HL-60 (cell line): ENCODE data around the gene IGFN1.

Experiments used
- GABPA ChIP-seq: IDR thresholded peaks from 2 replicates; pipeline ENCODE4 v1.6.1; 2012; ENCODE audit warnings: low read depth
- POLR2AphosphoS5 ChIP-seq: IDR thresholded peaks from 2 replicates; pipeline ENCODE4 v1.6.1; 2012; ENCODE audit warnings: low read depth
- SPI1 ChIP-seq: IDR thresholded peaks from 2 replicates; pipeline ENCODE4 v1.6.1; 2012; ENCODE audit warnings: low read depth, mild to moderate bottlenecking, borderline replicate concordance
- TF ChIP-seq, protein P1 (sequence below): IDR thresholded peaks from one replicate; pipeline ENCODE4 v1.5.1; 2011; ENCODE audit warnings: low read length, control low read depth, inconsistent platforms; ENCODE audit not compliant: insufficient read depth

DNA sequence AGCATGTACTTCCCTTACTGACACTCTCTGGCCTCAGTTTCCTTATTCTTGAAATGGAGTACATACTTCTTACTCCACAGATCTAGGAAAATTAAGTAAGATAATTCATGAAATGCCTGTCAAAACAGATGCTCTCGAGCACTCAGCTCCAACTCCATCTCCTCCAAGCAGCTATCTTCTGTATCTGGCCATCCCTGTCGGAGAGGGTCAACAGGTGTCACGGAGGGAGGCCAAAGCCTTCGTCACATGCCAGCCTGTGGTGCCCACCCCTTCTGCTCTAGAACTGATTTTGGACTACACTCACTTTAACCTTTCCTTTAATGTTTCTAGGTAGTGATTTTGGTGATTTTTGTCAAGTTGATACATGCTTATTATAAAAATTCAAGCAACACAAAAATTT, 73.9 kb downstream of the IGFN1 start:
- TF ChIP-seq POLR2AphosphoS5 (no peak), GABPA (no peak), SPI1 (no peak)
- TF ChIP-seq, protein P1, sequence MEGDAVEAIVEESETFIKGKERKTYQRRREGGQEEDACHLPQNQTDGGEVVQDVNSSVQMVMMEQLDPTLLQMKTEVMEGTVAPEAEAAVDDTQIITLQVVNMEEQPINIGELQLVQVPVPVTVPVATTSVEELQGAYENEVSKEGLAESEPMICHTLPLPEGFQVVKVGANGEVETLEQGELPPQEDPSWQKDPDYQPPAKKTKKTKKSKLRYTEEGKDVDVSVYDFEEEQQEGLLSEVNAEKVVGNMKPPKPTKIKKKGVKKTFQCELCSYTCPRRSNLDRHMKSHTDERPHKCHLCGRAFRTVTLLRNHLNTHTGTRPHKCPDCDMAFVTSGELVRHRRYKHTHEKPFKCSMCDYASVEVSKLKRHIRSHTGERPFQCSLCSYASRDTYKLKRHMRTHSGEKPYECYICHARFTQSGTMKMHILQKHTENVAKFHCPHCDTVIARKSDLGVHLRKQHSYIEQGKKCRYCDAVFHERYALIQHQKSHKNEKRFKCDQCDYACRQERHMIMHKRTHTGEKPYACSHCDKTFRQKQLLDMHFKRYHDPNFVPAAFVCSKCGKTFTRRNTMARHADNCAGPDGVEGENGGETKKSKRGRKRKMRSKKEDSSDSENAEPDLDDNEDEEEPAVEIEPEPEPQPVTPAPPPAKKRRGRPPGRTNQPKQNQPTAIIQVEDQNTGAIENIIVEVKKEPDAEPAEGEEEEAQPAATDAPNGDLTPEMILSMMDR, result no peak
